ENCODE measurements around the gene NPIPB8.
"Not testable (repeated sequence)": the region's sequence is repeated elsewhere in the genome, so short reads cannot be mapped to it uniquely, and the experiment has no call there.

Gene NPIPB8

GRCh38 chr16:28623172-28623711 is 14.6 kb upstream of the NPIPB8 start:
- no peak overlapping the region for H3K4me3 ChIP-seq (replicated peaks; ENCODE audit: insufficient read depth, low read length)
- no peaks in the 10 kb centered on the region for H3K27me3 ChIP-seq (ENCODE audit: insufficient read depth, poor library complexity, severe bottlenecking)
- H3K27ac ChIP-seq (replicated peaks), result no peak overlapping the region
- no peak for DNase-seq (ENCODE audit: low read depth in 1 of 2, low spot score in 1 of 2)
- TF ChIP-seq POLR2AphosphoS5 (IDR thresholded peaks at IDR 0.05; ENCODE audit: low read depth) (no peak), REST (IDR thresholded peaks at IDR 0.05; ENCODE audit: insufficient replicate concordance, low read depth) (no peak), CTCF (IDR thresholded peaks at IDR 0.05; ENCODE audit: insufficient read depth, low read length) (no peak), SPI1 (IDR thresholded peaks at IDR 0.05; ENCODE audit: borderline replicate concordance, low read depth) (no peak), GABPA (IDR thresholded peaks at IDR 0.05; ENCODE audit: low read depth) (no peak)

GRCh38 chr16:28630905-28631304 is 7.0 kb upstream of the NPIPB8 start:
- H3K27me3 ChIP-seq (ENCODE audit: insufficient read depth, poor library complexity, severe bottlenecking); H3K27ac ChIP-seq (replicated peaks); DNase-seq (ENCODE audit: low read depth in 1 of 2, low spot score in 1 of 2); H3K4me3 ChIP-seq (replicated peaks; ENCODE audit: insufficient read depth, low read length): not testable (repeated sequence)

GRCh38 chr16:28636093-28636823 is 1.6 kb upstream of the NPIPB8 start:
- H3K4me3 ChIP-seq (replicated peaks; ENCODE audit: insufficient read depth, low read length); DNase-seq (ENCODE audit: low read depth in 1 of 2, low spot score in 1 of 2): not testable (repeated sequence)

GRCh38 chr16:28638359-28638758 is 494 bp downstream of the NPIPB8 start:
- not testable (repeated sequence) for DNase-seq (ENCODE audit: low read depth in 1 of 2, low spot score in 1 of 2); H3K4me3 ChIP-seq (replicated peaks; ENCODE audit: insufficient read depth, low read length); H3K27me3 ChIP-seq (ENCODE audit: insufficient read depth, poor library complexity, severe bottlenecking); H3K27ac ChIP-seq (replicated peaks)

More at GRCh38 chr16:28636093-28636823, 1.6 kb upstream of the NPIPB8 start:
- not testable (repeated sequence) for H3K27me3 ChIP-seq (ENCODE audit: insufficient read depth, poor library complexity, severe bottlenecking); H3K27ac ChIP-seq (replicated peaks)

- H3K4me3 ChIP-seq (replicated peaks; ENCODE audit: insufficient read depth, low read length); DNase-seq (ENCODE audit: low read depth in 1 of 2, low spot score in 1 of 2); H3K27ac ChIP-seq (replicated peaks); H3K27me3 ChIP-seq (ENCODE audit: insufficient read depth, poor library complexity, severe bottlenecking): not testable (repeated sequence)
Measured at GRCh38 chr16:28639959-28640358, 2.1 kb downstream of the NPIPB8 start.

- not testable (repeated sequence) for H3K4me3 ChIP-seq (replicated peaks; ENCODE audit: insufficient read depth, low read length); H3K27me3 ChIP-seq (ENCODE audit: insufficient read depth, poor library complexity, severe bottlenecking); DNase-seq (ENCODE audit: low read depth in 1 of 2, low spot score in 1 of 2); H3K27ac ChIP-seq (replicated peaks)
Measured at GRCh38 chr16:28666264-28666663, 28.4 kb downstream of the NPIPB8 start.

GRCh38 chr16:28667480-28667879 is 29.6 kb downstream of the NPIPB8 start:
- H3K27me3 ChIP-seq (ENCODE audit: insufficient read depth, poor library complexity, severe bottlenecking); H3K4me3 ChIP-seq (replicated peaks; ENCODE audit: insufficient read depth, low read length); H3K27ac ChIP-seq (replicated peaks): not testable (repeated sequence)

GRCh38 chr16:28668199-28668598 is 30.3 kb downstream of the NPIPB8 start:
- H3K27me3 ChIP-seq (ENCODE audit: insufficient read depth, poor library complexity, severe bottlenecking); H3K4me3 ChIP-seq (replicated peaks; ENCODE audit: insufficient read depth, low read length); H3K27ac ChIP-seq (replicated peaks); DNase-seq (ENCODE audit: low read depth in 1 of 2, low spot score in 1 of 2): not testable (repeated sequence)

More at GRCh38 chr16:28667480-28667879, 29.6 kb downstream of the NPIPB8 start:
- DNase-seq (ENCODE audit: low read depth in 1 of 2, low spot score in 1 of 2), result not testable (repeated sequence)

GRCh38 chr16:28688327-28688952 is 50.6 kb downstream of the NPIPB8 start:
- not testable (repeated sequence) for H3K4me3 ChIP-seq (replicated peaks; ENCODE audit: insufficient read depth, low read length); H3K27me3 ChIP-seq (ENCODE audit: insufficient read depth, poor library complexity, severe bottlenecking); H3K27ac ChIP-seq (replicated peaks); DNase-seq (ENCODE audit: low read depth in 1 of 2, low spot score in 1 of 2)

GRCh38 chr16:28689425-28689824 is 51.6 kb downstream of the NPIPB8 start:
- H3K4me3 ChIP-seq (replicated peaks; ENCODE audit: insufficient read depth, low read length); H3K27me3 ChIP-seq (ENCODE audit: insufficient read depth, poor library complexity, severe bottlenecking): not testable (repeated sequence)

GRCh38 chr16:28691722-28692121 is 53.9 kb downstream of the NPIPB8 start:
- H3K27me3 ChIP-seq (ENCODE audit: insufficient read depth, poor library complexity, severe bottlenecking); DNase-seq (ENCODE audit: low read depth in 1 of 2, low spot score in 1 of 2): not testable (repeated sequence)

More at GRCh38 chr16:28689425-28689824, 51.6 kb downstream of the NPIPB8 start:
- H3K27ac ChIP-seq (replicated peaks); DNase-seq (ENCODE audit: low read depth in 1 of 2, low spot score in 1 of 2): not testable (repeated sequence)

More at GRCh38 chr16:28691722-28692121, 53.9 kb downstream of the NPIPB8 start:
- not testable (repeated sequence) for H3K27ac ChIP-seq (replicated peaks); H3K4me3 ChIP-seq (replicated peaks; ENCODE audit: insufficient read depth, low read length)
